Renal cortex interstitium (tissue), 11 donors: ENCODE measurements around the gene RYR3. TPM values are rescaled to one million over a fixed set of nuclear protein-coding genes. Genes with fewer than 3 reads are reported as not detected.

Experiments used
- DNase-seq, 11 donors: peaks; one replicate each; pipeline ENCODE4 v3.0.0-alpha.2; 2013; ENCODE audit warnings: low read depth in 9 of 11, low spot score in 4 of 11; ENCODE audit errors: extremely low read depth in 1 of 11
- polyA plus RNA-seq, 3 donors: library from polyadenylated mRNA; unstranded; fragments of 120-200 nt; gene quantifications; one replicate each; pipeline ENCODE4 v1.2.1, GENCODE V29; 2013; ENCODE audit not compliant: insufficient read length in 3 of 3

RYR3 gene
- polyA plus RNA-seq, 3 donors = 6.8 to 13.6 (median 12.5) TPM

- no peak for DNase-seq
These were observed 550.0 kb downstream of the RYR3 start for GRCh38 chr15:33860754-33861153.

GRCh38 chr15:33864360-33865075 is 553.8 kb downstream of the RYR3 start:
- no peak for DNase-seq

- DNase-seq = no peak
These were observed 554.6 kb downstream of the RYR3 start for GRCh38 chr15:33865416-33865815.

- no peak for DNase-seq
These were observed 555.5 kb downstream of the RYR3 start for GRCh38 chr15:33866101-33866737.

- no peak for DNase-seq
These were observed 561.2 kb downstream of the RYR3 start for GRCh38 chr15:33871980-33872379.

- no peak for DNase-seq
These were observed 561.8 kb downstream of the RYR3 start for GRCh38 chr15:33872416-33873106.

- DNase-seq = no peak
These were observed 563.4 kb downstream of the RYR3 start for GRCh38 chr15:33874156-33874555.

- no peak for DNase-seq
These were observed 572.2 kb downstream of the RYR3 start for GRCh38 chr15:33882921-33883320.

GRCh38 chr15:33888176-33888575 is 577.4 kb downstream of the RYR3 start:
- DNase-seq = peak in 8 of 11 donors; percentile 3 to 44 (median 14)

GRCh38 chr15:33894193-33894592 is 583.4 kb downstream of the RYR3 start:
- DNase-seq = no peak

- no peak for DNase-seq
These were observed 591.3 kb downstream of the RYR3 start for GRCh38 chr15:33902043-33902442.

GRCh38 chr15:33903661-33904060 is 592.9 kb downstream of the RYR3 start:
- no peak for DNase-seq

- no peak for DNase-seq
These were observed 596.6 kb downstream of the RYR3 start for GRCh38 chr15:33907326-33907725.

- no peak for DNase-seq
These were observed 597.6 kb downstream of the RYR3 start for GRCh38 chr15:33908406-33908805.

GRCh38 chr15:33910741-33911140 is 600.0 kb downstream of the RYR3 start:
- DNase-seq = no peak

- no peak for DNase-seq
These were observed 601.6 kb downstream of the RYR3 start for GRCh38 chr15:33912326-33912725.

- no peak for DNase-seq
These were observed 602.7 kb downstream of the RYR3 start for GRCh38 chr15:33913459-33913858.
